Astrocyte of the cerebellum (primary cell): ENCODE data around the gene GRAMD1C.
"Not testable (repeated sequence)": the region's sequence is repeated elsewhere in the genome, so short reads cannot be mapped to it uniquely, and the experiment has no call there.

Source experiments
- DNase-seq: peaks from one replicate; pipeline ENCODE4 v3.0.0-alpha.2; 2011; ENCODE audit warnings: low read depth
- H3K4me3 ChIP-seq: 2 replicates; pipeline ENCODE4 v1.5.1; 2011; ENCODE audit warnings: mild to moderate bottlenecking, low read depth, low read length, moderate library complexity
- in situ Hi-C: cut with HindIII; loops from 2 replicates; pipeline ENCODE4 v1.10.0; 2017; ENCODE audit warnings: low sequenced_read_pairs
- TF ChIP-seq, protein P1 (sequence below): IDR thresholded peaks from 2 replicates; pipeline ENCODE4 v1.5.1; 2012; ENCODE audit warnings: low read length, low read depth, moderate library complexity, mild to moderate bottlenecking; ENCODE audit errors: missing control alignments

GRAMD1C gene

DNA sequence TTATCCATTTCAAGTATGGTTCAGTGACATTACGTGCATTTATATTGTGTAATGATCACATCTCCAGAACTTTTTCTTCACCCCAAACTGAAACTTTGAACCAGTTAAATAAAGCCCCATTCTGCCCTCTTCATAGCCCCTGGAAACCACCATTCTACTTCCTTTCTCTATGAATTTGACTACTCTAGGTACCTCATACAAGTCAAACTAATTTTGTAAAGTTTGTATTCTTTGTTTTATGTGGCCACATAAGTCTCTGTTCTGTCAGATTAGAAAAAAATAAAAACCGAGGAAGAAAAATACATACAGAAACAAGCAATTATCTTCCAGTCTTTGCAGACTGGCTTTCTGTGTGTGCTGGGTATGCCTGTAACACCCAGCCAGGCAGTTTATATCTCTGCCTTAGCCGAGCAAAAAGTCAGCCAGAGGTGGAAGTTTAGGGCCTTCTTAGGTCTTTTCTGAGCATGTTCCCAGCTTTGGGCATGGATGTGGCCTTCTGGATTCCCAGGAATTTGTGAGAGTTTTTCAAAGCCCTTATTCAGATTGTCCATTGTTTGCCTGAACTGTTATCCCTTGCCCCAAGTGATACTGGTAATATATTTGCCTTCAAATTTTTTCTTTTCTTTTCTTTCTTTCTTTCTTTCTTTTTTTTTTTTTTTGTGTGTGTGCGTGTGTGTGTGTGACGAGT lies 6.0 kb upstream of the GRAMD1C start:
- H3K4me3 ChIP-seq: no peak overlapping the region
- no peak for DNase-seq
- TF ChIP-seq, protein P1, sequence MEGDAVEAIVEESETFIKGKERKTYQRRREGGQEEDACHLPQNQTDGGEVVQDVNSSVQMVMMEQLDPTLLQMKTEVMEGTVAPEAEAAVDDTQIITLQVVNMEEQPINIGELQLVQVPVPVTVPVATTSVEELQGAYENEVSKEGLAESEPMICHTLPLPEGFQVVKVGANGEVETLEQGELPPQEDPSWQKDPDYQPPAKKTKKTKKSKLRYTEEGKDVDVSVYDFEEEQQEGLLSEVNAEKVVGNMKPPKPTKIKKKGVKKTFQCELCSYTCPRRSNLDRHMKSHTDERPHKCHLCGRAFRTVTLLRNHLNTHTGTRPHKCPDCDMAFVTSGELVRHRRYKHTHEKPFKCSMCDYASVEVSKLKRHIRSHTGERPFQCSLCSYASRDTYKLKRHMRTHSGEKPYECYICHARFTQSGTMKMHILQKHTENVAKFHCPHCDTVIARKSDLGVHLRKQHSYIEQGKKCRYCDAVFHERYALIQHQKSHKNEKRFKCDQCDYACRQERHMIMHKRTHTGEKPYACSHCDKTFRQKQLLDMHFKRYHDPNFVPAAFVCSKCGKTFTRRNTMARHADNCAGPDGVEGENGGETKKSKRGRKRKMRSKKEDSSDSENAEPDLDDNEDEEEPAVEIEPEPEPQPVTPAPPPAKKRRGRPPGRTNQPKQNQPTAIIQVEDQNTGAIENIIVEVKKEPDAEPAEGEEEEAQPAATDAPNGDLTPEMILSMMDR: no peak
- in situ Hi-C loops: no loop called here

DNA sequence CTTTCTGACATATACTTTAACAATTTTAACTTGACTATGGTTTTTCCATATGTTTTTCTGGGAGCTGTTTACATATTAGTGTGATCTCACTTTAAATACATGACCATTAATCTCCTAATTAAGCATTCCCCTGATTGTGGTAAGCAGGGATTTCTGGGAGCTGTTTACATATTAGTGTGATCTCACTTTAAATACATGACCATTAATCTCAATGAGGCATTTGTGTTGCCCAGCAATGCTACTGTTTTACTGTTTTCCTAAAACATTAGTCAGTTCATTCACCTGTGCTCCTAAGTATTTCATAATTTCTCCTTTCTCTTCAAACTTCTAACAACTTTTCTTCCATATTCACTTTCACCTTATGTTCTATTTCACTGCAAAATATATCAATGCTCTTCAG lies 3.6 kb upstream of the GRAMD1C start:
- no peak for DNase-seq
- H3K4me3 ChIP-seq: no peak overlapping the region
- TF ChIP-seq, protein P1: no peak
- in situ Hi-C loops: no loop called here

DNA sequence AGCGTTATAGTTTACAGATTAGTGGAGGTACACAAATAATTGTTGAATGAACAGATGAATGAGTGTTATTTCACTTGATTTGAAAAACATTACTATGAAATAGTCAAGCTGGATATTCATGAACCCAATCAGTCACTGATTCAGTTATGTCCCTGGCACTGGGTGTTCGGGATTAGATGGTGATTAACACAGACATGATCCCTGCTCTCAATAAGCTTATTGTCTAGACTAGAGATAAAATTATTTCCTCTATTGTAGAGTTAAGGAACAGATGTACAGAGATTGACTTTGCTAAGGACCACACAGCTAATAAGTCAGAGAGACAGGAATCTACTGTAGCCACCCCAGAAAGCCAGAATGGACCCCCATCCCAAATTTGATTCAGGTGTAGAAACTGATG lies 963 bp downstream of the GRAMD1C start:
- TF ChIP-seq, protein P1: no peak
- no peak for DNase-seq
- H3K4me3 ChIP-seq: peak overlapping the region; percentile 77
- in situ Hi-C loops: no loop called here

DNA sequence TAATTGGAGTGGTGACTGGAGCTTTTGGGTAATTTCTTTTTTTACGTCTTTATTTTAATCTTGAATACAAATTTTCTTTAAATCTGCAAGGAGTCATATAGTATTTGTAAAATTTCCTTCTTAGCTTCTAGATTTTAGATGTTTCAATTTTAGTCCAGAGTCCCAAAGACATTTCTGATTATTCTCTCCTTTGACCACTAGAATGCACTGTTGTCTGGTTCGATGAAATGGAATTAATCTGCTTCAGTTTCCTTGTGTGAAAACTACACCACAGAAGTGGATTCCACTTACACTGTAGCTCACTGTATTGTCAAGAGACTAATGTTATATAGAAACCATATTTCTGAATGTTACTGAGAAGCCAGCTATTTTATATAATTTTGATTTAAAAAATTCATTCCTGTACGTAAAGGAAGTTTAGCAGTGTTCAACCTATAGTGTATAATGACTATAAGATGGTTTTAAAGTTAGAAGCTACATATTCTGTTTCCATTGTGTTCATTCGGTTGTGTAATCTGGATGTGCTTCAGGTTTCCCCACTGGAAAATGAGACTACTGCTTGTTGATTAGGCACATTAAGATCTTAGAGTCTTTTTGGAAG lies 6.1 kb downstream of the GRAMD1C start:
- DNase-seq: no peak
- in situ Hi-C loops: no loop called here
- TF ChIP-seq, protein P1: peak; percentile 40
- no peak overlapping the region for H3K4me3 ChIP-seq

DNA sequence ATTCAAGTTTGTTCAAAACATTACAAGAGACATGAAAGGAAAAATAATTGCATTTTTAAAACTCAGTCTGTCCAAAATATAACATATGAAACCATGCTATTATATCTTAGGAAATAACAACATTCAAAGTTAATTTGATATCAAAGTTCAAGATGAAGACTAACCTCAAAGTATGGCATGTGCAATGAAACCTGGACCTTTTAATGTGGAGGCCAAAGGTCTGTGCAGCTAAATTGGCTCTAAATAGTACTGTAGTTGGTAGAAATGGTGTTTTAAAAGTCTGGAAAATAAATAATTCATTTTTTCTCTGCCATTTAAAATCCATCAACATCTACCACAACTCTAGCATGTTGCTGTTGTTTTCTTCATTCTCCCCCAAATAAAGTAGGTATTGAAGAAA lies 8.7 kb downstream of the GRAMD1C start:
- no peak overlapping the region for H3K4me3 ChIP-seq
- TF ChIP-seq, protein P1: no peak
- no peak for DNase-seq
- in situ Hi-C loops: no loop called here

DNA sequence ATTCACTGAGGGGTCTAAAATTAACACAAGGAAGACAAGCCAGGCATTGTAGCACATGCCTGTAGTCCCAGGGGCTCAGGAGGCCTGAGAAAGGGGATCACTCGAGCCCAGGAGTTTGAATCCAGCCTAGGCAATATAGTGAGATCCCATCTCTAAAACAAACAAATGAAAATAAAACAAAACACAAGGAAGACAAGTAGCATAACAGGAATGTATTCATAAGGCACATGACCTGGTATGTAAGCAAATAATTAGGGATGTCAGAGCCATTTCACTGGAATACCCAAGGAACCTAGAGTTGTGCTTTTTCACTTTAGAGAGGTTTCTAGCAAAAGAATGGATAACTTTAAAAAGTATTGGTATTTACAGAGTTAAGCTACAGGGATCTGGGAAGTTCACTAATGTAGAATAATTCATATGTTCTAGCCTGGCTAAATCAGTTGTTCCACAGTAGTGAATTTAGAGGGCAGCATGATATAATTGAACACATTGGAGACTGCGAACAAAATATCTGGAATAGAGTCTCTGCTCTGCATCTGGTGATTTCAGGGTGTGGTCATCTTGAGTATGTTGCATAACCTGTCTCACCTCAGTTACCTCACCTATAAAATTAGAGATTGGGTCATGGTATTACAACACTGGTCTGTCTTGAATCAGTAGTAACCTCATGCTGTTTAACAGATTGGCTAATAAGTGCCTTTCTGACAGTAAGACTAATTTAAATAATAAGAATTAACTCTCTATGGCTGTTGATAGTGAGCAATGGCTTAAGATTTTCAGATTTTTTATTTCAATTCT lies 9.3 kb downstream of the GRAMD1C start:
- TF ChIP-seq, protein P1: no peak
- H3K4me3 ChIP-seq: no peak overlapping the region
- in situ Hi-C loops: no loop called here
- no peak for DNase-seq

DNA sequence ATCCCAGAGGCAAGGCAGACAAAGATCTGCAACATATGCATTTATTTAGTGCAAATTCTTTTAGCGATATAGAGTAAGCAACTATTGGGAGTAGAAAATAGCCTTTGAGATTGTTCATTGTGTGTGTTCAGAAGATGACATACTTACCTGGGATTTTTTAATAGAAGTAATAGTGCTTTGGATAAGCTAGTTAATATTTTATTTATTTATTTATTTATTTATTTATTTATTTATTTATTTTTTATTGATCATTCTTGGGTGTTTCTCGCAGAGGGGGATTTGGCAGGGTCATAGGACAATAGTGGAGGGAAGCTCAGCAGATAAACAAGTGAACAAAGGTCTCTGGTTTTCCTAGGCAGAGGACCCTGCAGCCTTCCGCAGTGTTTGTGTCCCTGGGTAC lies 10.5 kb downstream of the GRAMD1C start:
- in situ Hi-C loops, H3K4me3 ChIP-seq, DNase-seq: not testable (repeated sequence)

DNA sequence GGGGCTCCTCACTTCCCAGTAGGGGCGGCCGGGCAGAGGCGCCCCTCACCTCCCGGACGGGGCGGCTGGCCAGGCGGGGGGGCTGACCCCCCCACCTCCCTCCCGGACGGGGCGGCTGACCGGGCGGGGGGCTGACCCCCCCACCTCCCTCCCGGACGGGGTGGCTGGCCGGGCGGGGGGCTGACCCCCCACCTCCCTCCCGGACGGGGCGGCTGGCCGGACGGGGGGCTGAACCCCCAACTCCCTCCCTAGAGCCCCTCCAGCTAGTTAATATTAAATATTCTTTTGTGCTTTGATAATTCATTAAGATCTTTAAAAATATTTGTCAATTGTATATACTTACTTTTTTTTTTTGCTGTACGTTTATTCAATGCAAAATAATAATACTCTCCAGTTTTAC lies 11.3 kb downstream of the GRAMD1C start:
- H3K4me3 ChIP-seq, DNase-seq, in situ Hi-C loops: not testable (repeated sequence)

DNA sequence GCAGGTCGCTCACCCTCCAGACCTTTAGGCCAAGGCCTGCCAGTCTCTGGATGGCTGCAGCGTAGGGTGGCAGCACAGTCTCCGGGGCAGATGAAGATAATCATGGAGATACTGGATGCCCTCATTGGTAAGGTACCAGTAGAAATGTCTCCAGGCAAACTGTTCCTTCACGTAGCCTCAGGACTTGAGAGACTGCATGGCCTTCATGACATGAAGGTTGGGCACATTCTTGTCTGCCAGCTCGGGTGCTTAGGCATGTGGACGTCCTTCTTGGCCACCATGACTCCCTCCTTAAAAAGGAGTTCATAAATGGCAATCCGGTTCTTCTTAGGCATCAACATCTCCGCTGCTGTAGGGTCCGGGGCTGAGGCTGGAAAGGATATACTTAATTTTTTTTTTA lies 11.8 kb downstream of the GRAMD1C start:
- DNase-seq, H3K4me3 ChIP-seq, in situ Hi-C loops: not testable (repeated sequence)
